ENCODE data around the gene CRB1. TPM values are rescaled to one million over a fixed set of nuclear protein-coding genes. Genes with fewer than 3 reads are reported as not detected.

The CRB1 gene
- total RNA-seq, 1 experiment from 2014 or later: 0.30 TPM

Other genes with a start within 250 kb of the CRB1 start
- not detected in 2 replicates for gene F13B, start 201.0 kb upstream of the CRB1 start, total RNA-seq (2014; rRNA removed; shearing (Covaris generic); ENCODE audit: low replicate concordance)
- 14.5 and 21.4 TPM in 2 replicates for gene ASPM, start 121.6 kb upstream of the CRB1 start, total RNA-seq (2014; rRNA removed; shearing (Covaris generic); ENCODE audit: low replicate concordance)
- 9.1 and 14.0 TPM in 2 replicates for gene ZBTB41, start 67.0 kb upstream of the CRB1 start, total RNA-seq (2014; rRNA removed; shearing (Covaris generic); ENCODE audit: low replicate concordance)

All from Caki2 (cell line).